ENCODE data around the gene EFHD2.
A peak's percentile ranks its signal among the peaks of the same experiment; 100 is the strongest.
"Not testable (repeated sequence)": the region's sequence is repeated elsewhere in the genome, so short reads cannot be mapped to it uniquely, and the experiment has no call there.

EFHD2 gene, protein sequence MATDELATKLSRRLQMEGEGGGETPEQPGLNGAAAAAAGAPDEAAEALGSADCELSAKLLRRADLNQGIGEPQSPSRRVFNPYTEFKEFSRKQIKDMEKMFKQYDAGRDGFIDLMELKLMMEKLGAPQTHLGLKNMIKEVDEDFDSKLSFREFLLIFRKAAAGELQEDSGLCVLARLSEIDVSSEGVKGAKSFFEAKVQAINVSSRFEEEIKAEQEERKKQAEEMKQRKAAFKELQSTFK

DNA sequence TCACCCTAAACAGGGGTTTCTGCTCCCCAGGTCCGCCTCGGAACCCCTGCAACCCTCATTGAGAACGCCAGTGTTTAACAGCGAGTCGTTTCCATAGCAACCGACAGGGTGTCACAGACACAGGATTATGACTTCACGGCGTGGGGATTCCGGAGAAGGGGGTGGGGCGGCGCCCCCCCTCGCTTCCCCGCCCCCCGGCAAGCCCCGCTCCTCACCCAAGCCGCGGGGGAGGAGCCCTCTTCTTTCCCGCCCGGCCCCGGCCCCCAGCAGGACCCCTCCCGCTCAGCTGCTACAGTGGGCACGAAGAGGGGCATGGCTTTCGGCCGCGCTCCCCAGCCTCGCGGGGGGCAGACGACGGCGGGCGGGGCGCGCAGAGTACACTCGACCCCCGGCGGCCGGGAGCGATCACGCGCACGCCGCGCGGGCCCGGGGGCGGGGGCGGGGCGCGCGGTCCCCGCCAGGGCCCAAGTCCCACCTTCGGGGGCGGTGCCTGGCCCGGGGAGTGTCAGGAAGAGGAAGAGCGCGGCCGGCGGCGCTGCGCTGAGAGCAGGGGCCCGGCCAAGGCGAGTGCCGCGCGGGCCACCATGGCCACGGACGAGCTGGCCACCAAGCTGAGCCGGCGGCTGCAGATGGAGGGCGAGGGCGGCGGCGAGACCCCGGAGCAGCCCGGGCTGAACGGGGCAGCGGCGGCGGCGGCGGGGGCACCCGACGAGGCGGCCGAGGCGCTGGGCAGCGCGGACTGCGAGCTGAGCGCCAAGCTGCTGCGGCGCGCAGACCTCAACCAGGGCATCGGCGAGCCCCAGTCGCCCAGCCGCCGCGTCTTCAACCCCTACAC, at the start of gene EFHD2:
EFHD2 (plus strand) TSS at position 501 of the 835 bp plus-strand sequence; CDS start at position 585, 84 bp downstream.
- peak; percentile 74 for DNase-seq (ENCODE audit: low read depth)

DNA sequence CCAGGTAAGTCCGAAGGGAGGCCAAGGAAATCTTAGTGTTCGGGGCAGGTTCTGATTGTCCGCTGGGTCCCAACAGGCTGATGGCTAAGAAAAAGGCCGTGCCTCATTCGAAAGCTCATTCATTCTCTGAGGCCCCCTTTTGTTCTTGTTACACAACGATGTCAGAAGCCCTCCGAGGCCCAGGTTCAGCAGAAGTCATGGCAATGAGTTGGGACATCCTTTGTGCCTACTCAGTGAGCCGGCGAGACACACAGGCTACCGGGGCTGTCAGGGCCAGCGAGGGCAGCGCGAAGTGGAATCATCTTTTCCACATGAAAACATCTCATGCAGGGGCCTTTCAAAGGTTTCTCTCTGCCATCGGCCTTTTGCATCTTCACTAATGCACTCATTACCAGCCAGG, 49.0 kb upstream of the EFHD2 start:
- DNase-seq (ENCODE audit: low read depth), result no peak

DNA sequence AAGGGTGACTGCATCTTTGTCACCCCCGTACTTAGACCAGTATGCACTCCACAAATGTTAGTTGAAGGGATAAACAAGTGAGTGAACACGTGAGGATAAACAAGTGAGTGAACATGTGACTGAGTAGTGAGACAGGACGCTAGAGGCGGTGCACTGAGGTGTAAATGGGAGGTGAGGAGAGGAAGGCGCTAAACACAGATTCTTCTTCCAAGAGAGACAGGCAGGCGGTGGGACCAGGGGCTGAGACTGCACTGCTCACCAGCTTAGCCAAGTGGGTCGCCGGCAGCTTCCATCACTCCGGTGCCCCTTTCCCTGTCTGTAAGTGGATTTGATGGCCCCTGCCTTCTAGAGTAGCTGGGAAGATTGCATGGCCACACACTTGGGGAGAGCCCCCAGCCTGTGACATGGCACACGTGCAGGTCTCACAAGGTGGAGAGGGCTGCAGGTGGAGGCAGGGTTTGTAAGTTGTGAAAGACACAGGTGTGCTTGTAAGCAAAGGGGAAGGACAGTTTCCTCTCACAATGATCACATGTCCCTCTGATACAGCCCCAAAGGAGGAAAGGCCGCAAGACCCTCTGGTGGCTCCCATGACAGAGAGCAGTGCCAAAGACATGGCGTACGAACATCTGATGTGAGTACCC, 47.5 kb upstream of the EFHD2 start:
- no peak for DNase-seq (ENCODE audit: low read depth)

DNA sequence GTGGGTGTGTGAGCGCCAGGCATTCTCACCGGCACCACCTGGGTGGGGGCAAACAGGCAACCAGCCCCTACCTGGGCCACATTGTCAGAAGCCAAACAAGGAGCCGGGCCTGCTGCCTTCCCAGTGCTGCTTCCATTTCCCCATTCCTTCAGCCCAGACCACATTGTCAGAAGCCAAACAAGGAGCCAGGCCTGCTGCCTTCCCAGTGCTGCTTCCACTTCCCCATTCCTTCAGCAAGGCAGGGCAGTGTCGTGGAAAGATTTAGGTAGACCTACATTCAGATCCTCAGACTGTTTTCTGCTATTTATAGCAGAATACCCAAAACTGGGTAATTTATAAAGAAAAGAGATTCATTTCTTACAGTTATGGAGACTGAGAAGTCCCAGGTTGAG, 47.0 kb upstream of the EFHD2 start:
- DNase-seq (ENCODE audit: low read depth), result no peak

DNA sequence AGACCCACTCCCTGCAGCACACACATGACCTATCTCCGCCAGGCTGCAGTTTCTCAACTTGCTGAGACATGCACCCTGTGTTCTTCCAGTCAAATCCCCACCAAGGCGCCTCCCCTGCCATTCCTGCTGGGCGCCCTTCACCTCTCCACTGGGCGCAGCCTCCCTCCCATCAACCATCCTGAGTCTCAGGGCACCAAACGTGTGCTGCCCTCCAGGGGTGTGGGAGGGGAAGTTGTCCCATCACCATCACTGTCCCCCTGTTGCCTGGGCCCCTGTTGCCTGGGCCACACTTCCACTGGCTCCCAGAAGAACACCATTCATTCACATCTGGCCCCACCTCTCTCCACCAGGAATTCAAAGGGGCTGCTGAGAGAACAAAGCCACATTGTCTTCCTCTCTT, 44.9 kb upstream of the EFHD2 start:
- DNase-seq (ENCODE audit: low read depth), result no peak

DNA sequence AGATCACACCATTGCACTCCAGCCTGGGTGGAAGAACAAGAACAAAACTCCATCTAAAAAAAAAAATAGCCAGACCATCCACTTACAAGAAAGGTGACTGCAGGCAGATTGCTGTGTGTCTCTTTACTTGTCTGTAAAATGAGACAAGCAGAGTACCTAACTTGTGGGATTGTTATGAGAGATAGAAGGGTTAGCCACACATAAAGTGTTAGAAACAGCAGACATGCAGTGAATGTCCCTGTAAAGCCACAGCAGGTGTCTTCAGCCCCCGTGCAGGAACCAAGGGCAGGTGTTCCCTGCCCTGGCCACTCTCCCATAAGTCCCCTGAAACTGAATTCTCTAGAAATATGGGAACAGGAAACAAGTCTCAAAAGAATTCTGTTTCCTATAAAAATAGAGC, 40.8 kb upstream of the EFHD2 start:
- no peak for DNase-seq (ENCODE audit: low read depth)

DNA sequence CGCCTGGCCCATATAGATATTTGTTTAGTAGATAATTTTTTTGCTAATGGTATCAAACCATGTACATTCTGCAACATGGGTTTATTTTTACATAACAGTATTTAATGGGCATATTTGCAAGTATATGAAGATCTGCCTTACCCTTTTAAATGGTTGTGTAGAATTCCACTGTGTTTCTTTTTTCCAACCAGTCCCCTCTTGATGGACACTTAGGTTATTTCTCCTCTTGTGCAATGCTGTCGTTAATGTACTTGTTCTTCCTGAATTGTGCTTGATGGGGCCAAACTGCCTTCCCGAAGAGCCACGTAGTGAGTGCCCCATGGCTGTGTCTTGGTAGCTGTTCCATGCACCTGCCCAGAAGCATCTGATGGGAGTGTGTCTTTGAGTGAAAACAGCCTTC, 39.4 kb upstream of the EFHD2 start:
- DNase-seq (ENCODE audit: low read depth), result no peak

DNA sequence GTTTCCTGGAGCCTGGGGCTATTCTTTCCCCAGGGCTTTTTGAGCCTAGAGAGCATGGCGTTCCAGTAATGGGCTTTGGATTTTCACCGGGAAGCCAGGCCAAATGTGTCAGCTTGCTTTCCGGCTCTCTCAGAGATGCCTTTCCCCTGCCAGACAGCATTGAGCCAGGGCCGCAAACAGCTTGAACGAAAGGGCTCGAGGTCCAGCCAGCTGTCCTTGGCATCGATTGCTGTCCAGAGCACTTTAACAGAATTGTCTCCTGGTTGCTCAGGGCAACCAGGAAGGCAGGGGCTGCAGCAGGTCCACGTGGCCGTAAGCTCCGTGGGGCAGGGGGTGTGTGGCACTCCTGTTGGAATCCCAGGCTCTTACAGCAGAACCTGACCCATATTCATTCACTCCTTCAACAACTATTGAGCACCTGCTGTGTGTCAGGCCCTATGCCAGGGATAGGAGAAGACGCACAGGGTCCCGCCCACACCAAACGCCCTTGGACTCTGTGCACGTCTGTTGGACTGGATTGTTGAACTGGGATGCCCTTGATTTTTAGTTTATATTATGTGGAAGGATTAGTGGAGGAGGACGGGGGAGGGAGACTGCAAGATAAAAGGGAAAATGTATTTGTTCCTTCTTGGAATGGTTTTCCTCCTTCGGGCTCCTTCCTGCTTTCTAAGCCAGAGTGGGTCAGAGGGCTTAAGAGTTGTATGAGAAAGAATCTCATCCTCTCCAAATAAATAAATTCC, 38.7 kb upstream of the EFHD2 start:
- no peak for DNase-seq (ENCODE audit: low read depth)

DNA sequence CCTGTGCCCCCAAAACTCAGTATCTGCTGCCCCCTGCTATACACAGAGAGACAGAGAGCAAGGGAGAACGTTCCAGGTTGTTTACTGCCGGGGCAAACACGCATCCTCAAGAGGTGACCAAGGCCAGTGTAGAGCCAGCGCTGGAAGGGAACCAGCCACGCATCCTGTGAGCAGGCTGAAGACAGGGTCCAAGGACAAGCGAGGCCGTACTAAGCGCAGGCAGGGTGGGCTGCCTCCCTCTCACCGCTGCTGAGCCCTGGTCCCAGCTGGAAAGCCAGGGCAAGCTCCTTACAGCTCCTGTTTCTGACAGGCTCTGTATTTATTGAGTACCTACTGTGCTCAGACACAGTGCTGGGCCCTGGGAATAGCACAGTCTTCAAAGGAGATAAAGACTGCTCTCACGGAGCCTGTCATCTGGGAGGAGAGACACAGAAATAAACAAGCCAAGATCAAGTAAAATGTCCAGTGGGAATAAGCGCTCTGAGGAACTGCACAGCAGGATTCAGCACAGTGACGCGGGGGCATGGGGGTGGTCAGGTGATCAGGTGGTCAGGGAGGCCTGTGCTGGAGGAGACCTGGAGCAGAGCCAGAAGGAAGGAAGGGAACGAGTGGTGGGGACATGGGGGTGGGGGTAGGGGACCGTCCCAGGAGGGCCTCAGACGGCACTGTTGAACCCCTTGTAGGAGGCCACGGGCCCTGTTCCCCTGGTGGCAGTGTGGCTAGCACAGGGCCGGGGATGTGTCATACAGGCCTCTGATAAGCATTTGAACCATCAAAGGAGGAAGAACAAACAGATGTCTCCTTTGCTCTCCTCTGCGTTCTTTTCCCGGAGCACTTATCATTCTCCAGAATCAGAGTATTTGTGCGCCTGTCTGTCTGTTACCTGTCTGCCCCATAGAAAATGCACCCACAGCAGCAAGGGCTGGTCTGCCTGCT, 37.8 kb upstream of the EFHD2 start:
- no peak for DNase-seq (ENCODE audit: low read depth)

DNA sequence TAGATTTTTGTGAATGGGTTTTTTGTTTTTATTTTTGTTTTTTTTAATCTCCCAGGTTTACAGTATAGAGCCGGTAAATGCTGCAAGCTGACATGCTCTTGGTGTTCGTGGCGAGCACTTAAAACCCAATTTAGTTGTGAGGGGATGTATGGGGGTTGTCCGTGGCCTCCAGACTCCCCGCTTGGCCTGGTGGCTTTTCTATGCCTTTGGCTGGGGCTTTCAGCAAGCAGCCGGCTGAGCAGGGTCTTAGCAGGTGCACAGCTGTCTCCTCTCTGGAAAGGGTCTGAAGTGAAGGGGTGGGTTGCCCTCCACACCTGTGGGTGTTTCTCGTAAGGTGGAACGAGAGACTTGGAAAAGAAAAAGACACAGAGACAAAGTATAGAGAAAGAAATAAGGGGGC, 31.0 kb upstream of the EFHD2 start:
- DNase-seq (ENCODE audit: low read depth), result no peak

DNA sequence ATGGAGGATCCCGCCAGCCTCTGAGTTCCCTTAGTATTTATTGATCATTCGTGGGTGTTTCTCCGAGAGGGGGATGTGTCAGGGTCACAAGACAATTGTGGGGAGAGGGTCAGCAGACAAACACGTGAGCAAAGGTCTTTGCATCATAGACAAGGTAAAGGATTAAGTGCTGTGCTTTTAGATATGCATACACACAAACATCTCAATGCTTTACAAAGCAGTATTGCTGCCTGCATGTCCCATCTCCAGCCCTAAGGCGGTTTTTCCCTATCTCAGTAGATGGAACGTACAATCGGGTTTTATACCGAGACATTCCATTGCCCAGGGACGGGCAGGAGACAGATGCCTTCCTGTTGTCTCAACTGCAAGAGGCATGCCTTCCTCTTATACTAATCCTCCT, 30.5 kb upstream of the EFHD2 start:
- not testable (repeated sequence) for DNase-seq (ENCODE audit: low read depth)

DNA sequence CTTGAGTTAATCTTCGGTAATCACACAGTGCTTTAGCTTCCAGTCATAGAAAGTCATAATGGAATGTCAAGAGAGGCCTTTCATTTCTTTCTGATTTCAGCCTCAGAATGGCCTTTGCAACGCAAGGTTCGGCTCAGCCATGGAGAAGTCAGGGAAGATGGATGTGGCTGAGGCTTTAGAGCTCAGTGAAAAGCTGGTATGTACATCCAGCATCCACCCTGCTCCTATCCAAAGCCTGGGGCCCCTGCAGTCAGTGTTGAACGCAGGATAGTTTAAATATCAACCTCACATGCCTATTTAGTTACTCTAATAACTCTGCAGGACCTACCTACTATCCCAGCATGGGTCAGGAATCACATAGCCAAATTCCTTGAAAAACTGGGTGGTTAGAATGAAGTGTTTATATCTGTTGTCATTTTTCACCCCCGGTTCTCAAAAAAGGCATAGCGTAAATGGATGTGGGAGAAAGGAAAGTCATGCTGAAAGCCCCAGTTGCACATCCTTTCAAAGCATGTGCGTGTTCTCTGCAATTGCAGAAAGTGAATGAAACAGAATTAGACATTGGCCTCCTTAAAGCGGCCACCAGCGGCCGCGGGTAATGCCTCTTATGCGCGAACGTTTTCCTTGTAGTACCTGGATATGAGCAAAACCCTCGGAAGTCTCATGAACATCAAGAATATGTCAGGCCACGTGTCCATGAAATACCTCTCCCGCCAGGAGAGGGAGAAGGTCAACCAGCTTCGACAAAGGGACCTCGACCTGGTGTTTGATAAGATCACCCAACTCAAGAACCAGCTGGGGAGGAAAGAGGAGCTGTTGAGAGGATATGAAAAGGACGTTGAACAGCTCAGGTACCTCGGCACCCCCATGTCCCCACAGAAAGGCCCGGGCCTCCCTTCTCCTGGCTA, 28.8 kb upstream of the EFHD2 start:
- DNase-seq (ENCODE audit: low read depth), result no peak

DNA sequence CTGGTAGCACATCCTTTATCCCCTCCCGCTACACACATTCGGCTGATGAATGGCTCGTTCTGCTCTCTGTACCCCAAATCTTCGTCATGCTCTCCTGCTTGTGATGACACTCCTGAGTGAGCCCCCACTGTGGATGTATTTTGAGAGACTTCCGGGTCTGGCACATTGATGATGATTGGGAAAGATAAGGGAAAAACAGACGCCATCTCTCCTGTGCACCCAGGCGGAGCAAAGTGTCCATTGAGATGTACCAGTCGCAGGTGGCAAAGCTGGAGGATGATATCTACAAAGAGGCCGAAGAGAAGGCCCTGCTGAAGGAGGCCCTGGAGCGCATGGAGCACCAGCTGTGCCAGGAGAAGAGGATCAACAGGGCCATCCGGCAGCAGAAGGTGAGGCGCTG, 27.9 kb upstream of the EFHD2 start:
- DNase-seq (ENCODE audit: low read depth), result no peak

DNA sequence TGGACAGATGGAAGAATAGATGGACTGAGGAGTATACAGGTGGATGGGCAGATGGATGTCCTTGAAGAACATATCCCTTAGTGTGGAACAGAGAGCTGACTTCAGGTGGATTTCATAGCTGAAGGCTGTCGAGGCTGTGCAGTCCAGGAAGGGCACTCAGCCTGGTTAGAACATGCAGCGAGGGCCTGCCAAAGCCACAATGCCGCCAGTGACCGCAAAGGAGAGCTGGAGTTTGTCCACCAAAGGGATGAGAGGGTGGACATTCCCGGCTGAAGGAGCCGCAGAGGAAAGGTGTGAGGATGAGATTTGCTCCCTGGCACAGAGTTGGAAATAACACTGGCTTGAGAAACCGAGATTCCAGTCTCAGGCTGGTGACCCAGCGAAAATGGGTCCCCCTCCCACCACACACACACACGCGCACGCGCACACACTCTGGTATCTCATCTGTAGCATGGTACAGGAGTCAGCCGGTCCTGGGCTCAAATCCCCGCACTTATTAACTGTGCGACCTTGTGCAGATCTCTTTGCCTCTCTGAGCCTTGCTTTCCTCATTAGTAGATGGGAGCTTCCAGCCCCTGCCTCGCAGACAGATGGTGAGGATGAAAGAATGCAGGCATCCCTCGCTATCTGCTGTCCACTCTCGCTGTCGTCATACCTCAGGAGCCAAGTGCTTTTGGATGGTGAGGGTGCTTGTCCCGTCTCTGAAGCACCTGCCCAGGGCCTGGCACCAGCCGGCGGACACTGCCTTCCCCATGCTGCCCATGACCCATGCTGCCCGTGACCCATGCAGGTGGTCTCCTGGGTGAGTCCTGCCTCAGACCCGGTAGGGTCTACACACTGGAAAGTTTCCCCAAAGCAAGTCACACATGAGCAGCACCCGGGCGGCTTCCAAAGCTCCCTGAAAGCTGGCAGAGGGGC, 26.8 kb upstream of the EFHD2 start:
- no peak for DNase-seq (ENCODE audit: low read depth)

DNA sequence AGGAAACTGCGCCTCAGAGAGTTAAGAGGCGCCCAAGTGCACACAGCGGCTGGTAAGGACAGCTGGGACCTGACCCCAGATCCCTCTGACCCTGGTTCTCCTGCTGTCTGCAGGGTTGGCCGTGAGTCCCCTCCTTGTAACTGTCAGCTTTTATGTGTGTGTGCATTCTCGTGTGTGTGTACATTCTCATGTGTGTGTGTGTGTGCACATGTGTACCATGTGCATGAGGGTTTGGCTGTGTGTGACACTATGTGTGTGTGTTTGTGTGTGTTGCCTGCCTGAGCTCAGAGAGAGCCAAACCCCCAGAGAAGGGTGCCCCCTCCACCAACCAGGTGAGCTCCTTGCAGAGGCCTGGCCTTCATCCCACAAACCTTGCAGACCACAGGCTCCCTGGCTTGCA, 25.9 kb upstream of the EFHD2 start:
- no peak for DNase-seq (ENCODE audit: low read depth)

DNA sequence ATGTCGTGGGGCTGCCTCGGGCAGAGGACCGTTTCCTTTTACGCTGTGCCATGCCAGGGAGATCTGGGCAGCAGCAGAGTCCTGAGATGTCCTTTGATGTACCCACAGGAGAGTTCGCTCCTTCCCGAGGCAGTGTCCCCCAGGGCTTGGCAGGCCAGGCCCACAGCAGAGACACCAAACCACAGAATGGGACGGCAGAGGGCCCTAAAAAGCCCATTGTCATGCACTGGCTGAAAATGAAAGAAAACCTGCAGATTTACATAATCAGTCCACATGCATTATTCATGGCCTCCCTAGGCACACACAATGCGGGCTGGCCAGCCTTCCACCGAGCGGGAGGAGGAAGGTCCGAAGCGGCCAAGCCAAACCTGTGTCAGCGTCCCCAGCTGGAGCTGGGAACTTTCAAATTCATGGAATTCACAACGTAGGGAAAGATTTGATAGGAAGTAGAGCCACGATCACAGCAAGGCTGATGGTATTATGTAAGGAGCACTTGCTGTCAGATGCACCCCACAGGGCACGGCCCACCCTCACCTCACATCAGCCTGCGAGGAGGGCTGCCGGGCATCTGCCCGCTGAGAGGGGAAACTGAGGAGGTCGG, 25.3 kb upstream of the EFHD2 start:
- peak; percentile 26 for DNase-seq (ENCODE audit: low read depth)

DNA sequence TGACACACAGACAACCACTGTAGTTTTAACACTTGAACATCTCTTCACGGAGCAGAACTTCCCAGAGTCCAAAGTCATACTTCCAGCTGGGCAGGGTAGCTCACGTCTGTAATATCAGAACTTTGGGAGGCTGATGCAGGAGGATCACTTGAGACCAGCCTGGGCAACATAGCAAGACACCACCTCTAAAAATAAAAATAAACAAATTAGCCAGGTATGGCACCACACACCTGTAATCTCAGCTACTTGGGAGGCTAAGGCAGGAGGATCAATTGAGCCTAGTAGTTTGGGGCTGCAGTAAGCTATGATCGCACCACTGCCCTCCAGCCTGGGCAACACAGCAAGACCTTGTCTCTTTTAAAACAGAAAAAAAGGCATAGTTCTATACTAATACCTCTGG, 24.3 kb upstream of the EFHD2 start:
- no peak for DNase-seq (ENCODE audit: low read depth)

DNA sequence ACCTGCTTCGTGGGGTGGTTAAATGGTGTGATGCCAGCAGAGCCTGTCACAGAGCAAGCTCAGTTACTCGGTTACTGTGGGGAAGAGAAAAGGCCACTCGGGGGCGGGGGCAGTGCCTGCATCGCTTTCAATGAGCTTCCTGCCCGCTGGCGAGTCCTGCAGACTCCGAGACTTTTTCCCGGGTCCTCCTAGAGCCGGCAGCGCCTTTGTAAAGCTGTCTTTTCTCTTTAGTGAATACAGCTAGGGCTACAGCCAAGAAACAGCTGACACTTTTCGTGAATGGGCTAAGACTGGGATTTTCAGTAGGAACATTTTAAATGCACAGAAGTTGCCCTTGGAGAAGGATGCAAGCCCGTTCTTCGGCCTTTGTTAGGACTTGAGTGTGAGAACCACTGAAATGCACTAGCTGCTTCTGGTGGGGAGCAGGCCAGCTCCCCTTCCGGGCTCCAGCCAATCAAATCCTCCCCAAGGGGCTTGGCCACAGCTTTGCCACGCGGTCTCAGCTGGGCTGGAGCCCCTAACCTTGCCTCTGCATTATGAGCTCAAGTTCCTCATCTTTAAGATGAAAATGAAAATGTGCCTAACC, 23.4 kb upstream of the EFHD2 start:
- DNase-seq (ENCODE audit: low read depth), result no peak
